Osteocyte (in vitro differentiated cells): ENCODE data around the gene EAPP. TPM values are rescaled to one million over a fixed set of nuclear protein-coding genes. Genes with fewer than 3 reads are reported as not detected.
"Not testable (repeated sequence)": the region's sequence is repeated elsewhere in the genome, so short reads cannot be mapped to it uniquely, and the experiment has no call there.

Experiments
- DNase-seq: peaks from one replicate; pipeline ENCODE4 v3.0.0; 2021; ENCODE audit warnings: mixed read lengths; ENCODE audit not compliant: unreplicated experiment; ENCODE audit errors: extremely low spot score
- H3K27ac Mint-ChIP-seq: one replicate; pipeline ENCODE4 v1.8.0; 2021; ENCODE audit warnings: mild to moderate bottlenecking, mixed read lengths; ENCODE audit not compliant: unreplicated experiment
- H3K27me3 Mint-ChIP-seq: one replicate; pipeline ENCODE4 v1.8.0; 2021; ENCODE audit warnings: mixed read lengths; ENCODE audit not compliant: unreplicated experiment
- H3K36me3 Mint-ChIP-seq: one replicate; pipeline ENCODE4 v1.8.0; 2021; ENCODE audit warnings: mixed read lengths; ENCODE audit not compliant: unreplicated experiment
- H3K4me1 Mint-ChIP-seq: one replicate; pipeline ENCODE4 v1.8.0; 2021; ENCODE audit warnings: mixed read lengths; ENCODE audit not compliant: unreplicated experiment
- H3K4me3 Mint-ChIP-seq: one replicate; pipeline ENCODE4 v1.8.0; 2021; ENCODE audit warnings: mild to moderate bottlenecking, moderate library complexity, mixed read lengths; ENCODE audit not compliant: unreplicated experiment
- H3K9me3 Mint-ChIP-seq: one replicate; pipeline ENCODE4 v1.8.0; 2021; ENCODE audit warnings: mixed read lengths; ENCODE audit not compliant: unreplicated experiment
- total RNA-seq: library from RNA; stranded (reverse); gene quantifications from 2 replicates; pipeline ENCODE4 v1.2.1, GENCODE V29; 2021
- TF ChIP-seq, protein P1 (sequence below): fragments of 200-600 bp; sonication (generic); IDR thresholded peaks from 2 replicates; pipeline ENCODE4 v1.5.0; 2021; ENCODE audit warnings: antibody characterized with exemption, mild to moderate bottlenecking, moderate library complexity

The EAPP gene
- total RNA-seq, 1 donor from 2014 or later: 42.0 TPM

DNA sequence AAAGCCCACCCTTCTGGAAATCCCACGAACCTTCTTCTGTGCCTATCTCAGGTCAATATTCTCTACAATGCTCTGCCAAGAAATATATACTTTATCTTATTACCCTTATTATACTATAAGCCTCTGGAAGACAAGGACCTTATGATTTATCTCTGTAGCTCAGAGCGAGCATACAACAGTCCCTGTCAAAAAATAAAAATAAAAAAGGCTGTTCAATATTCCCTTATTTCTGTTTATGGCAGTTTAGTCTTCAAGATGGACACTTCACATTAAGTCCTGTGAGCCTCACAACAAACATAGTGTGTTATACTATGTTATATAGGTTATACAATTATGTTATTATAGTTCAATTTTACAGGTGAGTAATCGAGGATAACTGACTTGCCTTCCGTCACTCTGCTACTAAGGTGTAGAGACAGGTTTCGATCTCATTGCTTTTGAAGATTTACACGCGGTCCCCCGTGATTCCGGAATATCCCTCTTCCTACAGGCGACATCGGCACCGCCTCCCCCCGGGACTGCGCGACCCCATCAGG is 562 bp downstream of the EAPP start:
- DNase-seq: no peak
- Mint-ChIP-seq H3K36me3 (peaks cover 8% of the 10 kb centered on the region), H3K9me3 (no peaks in the 10 kb centered on the region), H3K4me3 (peak overlapping the region; percentile 97), H3K27me3 (no peaks in the 10 kb centered on the region), H3K4me1 (peaks cover 22% of the 10 kb centered on the region), H3K27ac (peak overlapping the region; percentile 99)
- TF ChIP-seq, protein P1, sequence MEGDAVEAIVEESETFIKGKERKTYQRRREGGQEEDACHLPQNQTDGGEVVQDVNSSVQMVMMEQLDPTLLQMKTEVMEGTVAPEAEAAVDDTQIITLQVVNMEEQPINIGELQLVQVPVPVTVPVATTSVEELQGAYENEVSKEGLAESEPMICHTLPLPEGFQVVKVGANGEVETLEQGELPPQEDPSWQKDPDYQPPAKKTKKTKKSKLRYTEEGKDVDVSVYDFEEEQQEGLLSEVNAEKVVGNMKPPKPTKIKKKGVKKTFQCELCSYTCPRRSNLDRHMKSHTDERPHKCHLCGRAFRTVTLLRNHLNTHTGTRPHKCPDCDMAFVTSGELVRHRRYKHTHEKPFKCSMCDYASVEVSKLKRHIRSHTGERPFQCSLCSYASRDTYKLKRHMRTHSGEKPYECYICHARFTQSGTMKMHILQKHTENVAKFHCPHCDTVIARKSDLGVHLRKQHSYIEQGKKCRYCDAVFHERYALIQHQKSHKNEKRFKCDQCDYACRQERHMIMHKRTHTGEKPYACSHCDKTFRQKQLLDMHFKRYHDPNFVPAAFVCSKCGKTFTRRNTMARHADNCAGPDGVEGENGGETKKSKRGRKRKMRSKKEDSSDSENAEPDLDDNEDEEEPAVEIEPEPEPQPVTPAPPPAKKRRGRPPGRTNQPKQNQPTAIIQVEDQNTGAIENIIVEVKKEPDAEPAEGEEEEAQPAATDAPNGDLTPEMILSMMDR: no peak

DNA sequence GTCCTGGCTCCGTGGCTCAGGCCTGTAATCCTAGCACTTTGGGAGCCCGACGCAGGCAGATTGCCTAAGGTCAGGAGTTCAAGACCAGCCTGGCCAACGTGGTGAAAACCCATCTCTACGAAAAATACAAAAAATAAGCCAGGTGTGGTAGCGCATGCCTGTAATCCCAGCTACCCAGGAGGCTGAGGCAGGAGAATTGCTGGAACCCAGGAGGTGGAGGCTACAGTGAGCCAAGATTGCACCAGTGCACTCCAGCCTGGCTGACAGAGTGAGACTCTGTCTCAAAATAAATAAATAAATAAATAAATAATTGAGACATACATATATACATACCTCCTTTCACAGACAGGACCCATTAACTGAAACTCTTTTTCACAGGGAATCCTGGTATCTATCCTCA is 1.4 kb downstream of the EAPP start:
- not testable (repeated sequence) for H3K27me3 Mint-ChIP-seq, H3K9me3 Mint-ChIP-seq, DNase-seq
- H3K4me3 Mint-ChIP-seq: peak overlapping the region; percentile 97
- H3K4me1 Mint-ChIP-seq: peaks cover 22% of the 10 kb centered on the region
- H3K27ac Mint-ChIP-seq: peak overlapping the region; percentile 57
- H3K36me3 Mint-ChIP-seq: peaks cover 15% of the 10 kb centered on the region

DNA sequence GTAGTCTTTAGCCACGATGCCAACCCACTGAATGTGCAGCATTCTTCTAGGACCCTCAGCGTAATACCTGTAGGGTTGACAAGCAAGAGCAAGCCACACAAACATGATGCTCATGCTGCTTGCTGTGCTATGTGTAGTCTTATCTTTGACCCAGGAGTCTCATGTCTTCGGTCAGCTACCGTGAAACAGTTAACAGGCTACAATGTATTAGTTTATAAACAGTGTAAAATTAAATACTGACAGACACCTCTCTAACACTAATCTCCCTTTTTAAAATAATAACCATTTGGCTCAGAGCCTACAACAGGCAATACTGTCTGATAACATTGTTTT is 1.9 kb downstream of the EAPP start:
- Mint-ChIP-seq H3K4me3 (no peak overlapping the region), H3K4me1 (peaks cover 22% of the 10 kb centered on the region), H3K9me3 (no peaks in the 10 kb centered on the region), H3K36me3 (peaks cover 15% of the 10 kb centered on the region), H3K27me3 (no peaks in the 10 kb centered on the region), H3K27ac (no peak overlapping the region)
- no peak for DNase-seq
- TF ChIP-seq, protein P1: no peak

DNA sequence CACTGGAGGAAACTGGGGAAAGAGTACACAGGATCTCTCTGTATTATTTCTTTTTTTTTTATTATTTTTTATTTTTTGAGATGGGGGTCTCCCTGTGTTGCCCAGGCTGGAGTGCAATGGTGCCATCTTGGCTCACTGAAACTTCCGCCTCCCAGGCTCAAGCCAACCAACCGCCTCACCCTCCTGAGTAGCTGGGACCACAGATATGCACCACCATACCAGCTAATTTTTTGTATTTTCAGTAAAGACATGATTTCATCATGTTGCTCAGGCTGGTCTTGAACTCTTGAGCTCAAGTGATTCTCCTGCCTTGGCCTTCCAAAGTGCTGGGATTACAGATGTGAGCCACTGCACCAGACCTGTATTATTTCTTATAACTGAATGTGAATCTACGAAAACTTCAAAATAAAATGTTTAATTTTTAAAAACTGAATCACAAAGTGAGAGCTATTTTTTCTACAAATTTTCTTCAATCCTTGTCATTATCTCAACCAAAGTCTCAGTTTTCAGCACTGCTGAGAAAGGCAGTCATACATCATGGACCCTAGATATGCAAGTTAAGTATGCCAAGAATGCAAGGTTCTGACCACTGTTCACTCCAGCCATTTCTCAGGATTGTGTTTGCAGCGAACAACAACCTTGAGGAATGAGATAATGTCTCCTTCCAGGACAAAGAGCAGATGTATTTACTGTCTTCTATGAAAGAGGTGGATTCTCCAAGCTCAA is 2.4 kb downstream of the EAPP start:
- TF ChIP-seq, protein P1: no peak
- Mint-ChIP-seq H3K36me3 (peaks cover 15% of the 10 kb centered on the region), H3K27me3 (no peaks in the 10 kb centered on the region), H3K4me1 (peaks cover 22% of the 10 kb centered on the region), H3K27ac (no peak overlapping the region), H3K4me3 (no peak overlapping the region), H3K9me3 (no peaks in the 10 kb centered on the region)
- DNase-seq: no peak

DNA sequence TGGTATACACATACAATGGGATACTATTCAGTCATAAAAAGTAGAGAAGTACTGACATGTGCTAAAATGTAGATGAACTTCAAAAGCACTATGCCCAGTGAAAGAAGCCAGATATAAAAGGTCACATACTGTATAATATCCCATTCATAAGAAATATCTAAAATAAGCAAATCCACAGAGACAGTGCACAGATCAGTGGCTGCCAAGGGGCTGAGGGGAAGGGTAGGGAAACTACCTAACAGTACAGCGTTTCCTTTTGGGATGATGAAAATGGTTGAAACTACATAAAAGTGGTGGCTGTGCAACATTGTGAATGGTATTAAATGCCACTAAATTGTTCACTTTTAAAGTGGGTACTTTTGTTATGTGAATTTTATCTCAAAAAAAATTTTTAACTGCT is 11.9 kb downstream of the EAPP start:
- Mint-ChIP-seq H3K27ac (no peak overlapping the region), H3K36me3 (peaks cover 35% of the 10 kb centered on the region), H3K4me1 (peaks cover 3% of the 10 kb centered on the region), H3K4me3 (no peak overlapping the region), H3K9me3 (no peaks in the 10 kb centered on the region), H3K27me3 (no peaks in the 10 kb centered on the region)
- DNase-seq: no peak
- TF ChIP-seq, protein P1: no peak

DNA sequence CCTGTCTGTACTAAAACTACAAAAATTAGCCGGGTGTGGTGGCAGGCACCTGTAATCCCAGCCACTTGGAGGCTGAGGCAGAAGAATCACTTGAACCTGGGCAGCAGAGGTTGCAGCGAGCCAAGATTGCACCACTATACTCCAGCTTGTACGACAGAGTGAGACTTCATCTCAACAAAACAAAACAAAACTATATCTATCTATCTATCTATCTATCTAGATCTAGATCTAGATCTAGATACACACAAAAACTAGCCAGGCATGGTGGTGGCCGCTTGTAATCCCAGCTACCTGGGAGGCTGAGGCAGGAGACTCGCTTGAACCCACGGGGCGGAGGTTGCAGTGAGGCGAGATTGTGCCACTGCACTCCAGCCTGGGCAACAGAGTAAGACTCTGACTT is 15.3 kb downstream of the EAPP start:
- not testable (repeated sequence) for H3K4me3 Mint-ChIP-seq

More for the DNA sequence above, 15.3 kb downstream of the EAPP start:
- not testable (repeated sequence) for H3K27ac Mint-ChIP-seq, H3K27me3 Mint-ChIP-seq, H3K4me1 Mint-ChIP-seq, H3K9me3 Mint-ChIP-seq, DNase-seq
- H3K36me3 Mint-ChIP-seq: peaks cover 45% of the 10 kb centered on the region
